GM23338 (cell line): ENCODE results near the gene PRKD1. TPM values are rescaled to one million over a fixed set of nuclear protein-coding genes. Genes with fewer than 3 reads are reported as not detected.
"Not testable (repeated sequence)": the region's sequence is repeated elsewhere in the genome, so short reads cannot be mapped to it uniquely, and the experiment has no call there.

ENCODE experiments used
- ATAC-seq: fragments of 200-7000 bp; cut with Tn5 transposase; 3 replicates; pipeline ENCODE4 v1.9.1; 2020
- DNase-seq: peaks from one replicate; pipeline ENCODE4 v3.0.0-alpha.2; 2015; ENCODE audit warnings: low spot score
- H2AFZ ChIP-seq: fragments of 200-600 bp; sonication (generic); 2 replicates; pipeline ENCODE4 v1.8.0; 2016; ENCODE audit warnings: antibody characterized with exemption, mild to moderate bottlenecking, moderate library complexity
- H3F3A ChIP-seq: fragments of 200-600 bp; sonication (generic); replicated peaks from 2 replicates; pipeline ENCODE4 v1.8.0; 2017; ENCODE audit warnings: antibody characterized with exemption, mixed run types, low read depth
- H3K27ac ChIP-seq: fragments of 200-600 bp; sonication (generic); 2 replicates; pipeline ENCODE4 v1.6.1; 2016; ENCODE audit warnings: low read depth
- H3K27me3 ChIP-seq: fragments of 200-600 bp; sonication (generic); 2 replicates; pipeline ENCODE4 v1.8.0; 2016; ENCODE audit warnings: mild to moderate bottlenecking, mixed run types, moderate library complexity; ENCODE audit not compliant: insufficient read depth
- H3K36me3 ChIP-seq: fragments of 200-600 bp; sonication (generic); 2 replicates; pipeline ENCODE4 v1.8.0; 2016; ENCODE audit warnings: mild to moderate bottlenecking; ENCODE audit not compliant: insufficient read depth
- H3K4me1 ChIP-seq: fragments of 200-600 bp; sonication (generic); 2 replicates; pipeline ENCODE4 v1.8.0; 2016; ENCODE audit warnings: mild to moderate bottlenecking, moderate library complexity; ENCODE audit not compliant: insufficient read depth
- H3K4me2 ChIP-seq: fragments of 200-600 bp; sonication (generic); 2 replicates; pipeline ENCODE4 v1.7.1; 2017; ENCODE audit warnings: mixed run types
- H3K4me3 ChIP-seq: fragments of 200-600 bp; sonication (generic); 2 replicates; pipeline ENCODE4 v1.6.1; 2016; ENCODE audit warnings: mixed run types
- H3K79me2 ChIP-seq: fragments of 200-600 bp; sonication (generic); replicated peaks from 2 replicates; pipeline ENCODE4 v1.8.0; 2017; ENCODE audit warnings: mild to moderate bottlenecking; ENCODE audit not compliant: insufficient read depth
- H3K9me2 ChIP-seq: fragments of 200-600 bp; sonication (generic); 2 replicates; pipeline ENCODE4 v1.8.0; 2017; ENCODE audit not compliant: insufficient read depth
- H4K20me1 ChIP-seq: fragments of 200-600 bp; sonication (generic); replicated peaks from 2 replicates; pipeline ENCODE4 v1.8.0; 2017; ENCODE audit warnings: mild to moderate bottlenecking; ENCODE audit not compliant: insufficient read depth
- H3K27ac Mint-ChIP-seq: 2 replicates; pipeline ENCODE4 v1.8.0; 2020; ENCODE audit warnings: inconsistent platforms, mild to moderate bottlenecking, moderate library complexity, mixed read lengths
- H3K27me3 Mint-ChIP-seq: 3 replicates; pipeline ENCODE4 v1.8.0; 2022; ENCODE audit warnings: low read depth, mild to moderate bottlenecking, moderate library complexity, mixed read lengths, inconsistent platforms; ENCODE audit not compliant: insufficient read depth, poor library complexity
- H3K36me3 Mint-ChIP-seq: 3 replicates; pipeline ENCODE4 v1.8.0; 2021; ENCODE audit warnings: low read depth, mild to moderate bottlenecking, inconsistent platforms, moderate library complexity, mixed read lengths
- H3K4me1 Mint-ChIP-seq: 3 replicates; pipeline ENCODE4 v1.8.0; 2020; ENCODE audit warnings: mild to moderate bottlenecking, inconsistent platforms, mixed read lengths
- H3K4me3 Mint-ChIP-seq: 3 replicates; pipeline ENCODE4 v1.8.0; 2021; ENCODE audit warnings: moderate library complexity, mild to moderate bottlenecking, inconsistent platforms, mixed read lengths
- H3K9me3 Mint-ChIP-seq: 3 replicates; pipeline ENCODE4 v1.8.0; 2020; ENCODE audit warnings: moderate library complexity, mild to moderate bottlenecking, inconsistent platforms, mixed read lengths
- ZNF331 ChIP-seq: fragments of 250-450 bp; sonication (Bioruptor Pico); IDR thresholded peaks from 2 replicates; pipeline ENCODE4 v1.5.0; 2020; ENCODE audit warnings: low read depth, mild to moderate bottlenecking, moderate library complexity
- polyA plus RNA-seq: library from polyadenylated mRNA; unstranded; fragments of >200 nt; fragmentation: Nextera tagmentation; extraction: Ambion mirVana; gene quantifications from 2 replicates; pipeline ENCODE4 v1.2.1, GENCODE V29; 2016
- total RNA-seq: library from RNA; depleted of rRNA; stranded (reverse); fragments of >200 nt; shearing (Covaris generic); gene quantifications from 2 replicates; pipeline ENCODE4 v1.2.3, GENCODE V29; 2014
- TF ChIP-seq, protein P1 (sequence below): IDR thresholded peaks from one replicate; pipeline ENCODE4 v1.6.1; 2018; ENCODE audit warnings: antibody characterized with exemption; ENCODE audit not compliant: unreplicated experiment
- TF ChIP-seq, protein P2 (sequence below): IDR thresholded peaks from 2 replicates; pipeline ENCODE4 v1.6.1; 2016; ENCODE audit warnings: antibody characterized with exemption
- TF ChIP-seq, protein P3 (sequence below): fragments of 250-450 bp; sonication (Bioruptor Pico); IDR thresholded peaks from 2 replicates; pipeline ENCODE4 v1.5.0; 2020; ENCODE audit warnings: mild to moderate bottlenecking, moderate library complexity

Gene PRKD1
- total and polyA plus RNA-seq, 2 experiments from 2014 or later = 3.1 to 9.7 TPM

GRCh38 chr14:29856516-29856915 lies 71.1 kb downstream of the PRKD1 start (continued):
- TF ChIP-seq, protein P1, sequence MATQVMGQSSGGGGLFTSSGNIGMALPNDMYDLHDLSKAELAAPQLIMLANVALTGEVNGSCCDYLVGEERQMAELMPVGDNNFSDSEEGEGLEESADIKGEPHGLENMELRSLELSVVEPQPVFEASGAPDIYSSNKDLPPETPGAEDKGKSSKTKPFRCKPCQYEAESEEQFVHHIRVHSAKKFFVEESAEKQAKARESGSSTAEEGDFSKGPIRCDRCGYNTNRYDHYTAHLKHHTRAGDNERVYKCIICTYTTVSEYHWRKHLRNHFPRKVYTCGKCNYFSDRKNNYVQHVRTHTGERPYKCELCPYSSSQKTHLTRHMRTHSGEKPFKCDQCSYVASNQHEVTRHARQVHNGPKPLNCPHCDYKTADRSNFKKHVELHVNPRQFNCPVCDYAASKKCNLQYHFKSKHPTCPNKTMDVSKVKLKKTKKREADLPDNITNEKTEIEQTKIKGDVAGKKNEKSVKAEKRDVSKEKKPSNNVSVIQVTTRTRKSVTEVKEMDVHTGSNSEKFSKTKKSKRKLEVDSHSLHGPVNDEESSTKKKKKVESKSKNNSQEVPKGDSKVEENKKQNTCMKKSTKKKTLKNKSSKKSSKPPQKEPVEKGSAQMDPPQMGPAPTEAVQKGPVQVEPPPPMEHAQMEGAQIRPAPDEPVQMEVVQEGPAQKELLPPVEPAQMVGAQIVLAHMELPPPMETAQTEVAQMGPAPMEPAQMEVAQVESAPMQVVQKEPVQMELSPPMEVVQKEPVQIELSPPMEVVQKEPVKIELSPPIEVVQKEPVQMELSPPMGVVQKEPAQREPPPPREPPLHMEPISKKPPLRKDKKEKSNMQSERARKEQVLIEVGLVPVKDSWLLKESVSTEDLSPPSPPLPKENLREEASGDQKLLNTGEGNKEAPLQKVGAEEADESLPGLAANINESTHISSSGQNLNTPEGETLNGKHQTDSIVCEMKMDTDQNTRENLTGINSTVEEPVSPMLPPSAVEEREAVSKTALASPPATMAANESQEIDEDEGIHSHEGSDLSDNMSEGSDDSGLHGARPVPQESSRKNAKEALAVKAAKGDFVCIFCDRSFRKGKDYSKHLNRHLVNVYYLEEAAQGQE = no peak
- TF ChIP-seq, protein P2, sequence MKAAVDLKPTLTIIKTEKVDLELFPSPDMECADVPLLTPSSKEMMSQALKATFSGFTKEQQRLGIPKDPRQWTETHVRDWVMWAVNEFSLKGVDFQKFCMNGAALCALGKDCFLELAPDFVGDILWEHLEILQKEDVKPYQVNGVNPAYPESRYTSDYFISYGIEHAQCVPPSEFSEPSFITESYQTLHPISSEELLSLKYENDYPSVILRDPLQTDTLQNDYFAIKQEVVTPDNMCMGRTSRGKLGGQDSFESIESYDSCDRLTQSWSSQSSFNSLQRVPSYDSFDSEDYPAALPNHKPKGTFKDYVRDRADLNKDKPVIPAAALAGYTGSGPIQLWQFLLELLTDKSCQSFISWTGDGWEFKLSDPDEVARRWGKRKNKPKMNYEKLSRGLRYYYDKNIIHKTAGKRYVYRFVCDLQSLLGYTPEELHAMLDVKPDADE = no peak
- no peak for TF ChIP-seq ZNF331 (CRISPR knock-in tag)

DNA sequence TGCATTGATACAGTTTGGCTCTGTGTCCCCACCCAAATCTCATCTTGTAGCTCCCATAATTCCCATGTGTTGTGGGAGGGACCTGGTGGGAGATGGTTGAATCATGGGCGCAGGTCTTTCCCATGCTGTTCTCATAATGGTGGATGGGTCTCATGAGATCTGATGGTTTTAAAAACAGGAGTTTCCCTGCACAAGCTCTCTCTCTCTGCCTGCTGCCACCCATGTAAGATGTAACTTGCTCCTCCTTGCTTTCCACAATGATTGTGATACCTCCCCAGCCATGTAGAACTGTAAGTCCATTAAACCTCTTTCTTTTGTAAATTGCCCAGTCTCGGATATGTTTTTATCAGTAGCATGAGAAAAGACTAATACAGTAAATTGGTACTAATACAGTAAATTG lies 74.0 kb downstream of the PRKD1 start:
- H3K4me1 ChIP-seq, H3K4me2 ChIP-seq, H3K27ac ChIP-seq, H3F3A ChIP-seq, H3K4me1 Mint-ChIP-seq, H3K79me2 ChIP-seq, H2AFZ ChIP-seq, H3K36me3 ChIP-seq, H3K27me3 ChIP-seq, ATAC-seq, H3K4me3 ChIP-seq, DNase-seq, H3K27me3 Mint-ChIP-seq, H3K9me2 ChIP-seq, H3K27ac Mint-ChIP-seq, H3K4me3 Mint-ChIP-seq, H4K20me1 ChIP-seq: not testable (repeated sequence)
- H3K36me3 Mint-ChIP-seq = peaks cover 27% of the 10 kb centered on the region
- peaks cover 46% of the 10 kb centered on the region for H3K9me3 Mint-ChIP-seq

GRCh38 chr14:29853272-29853671 lies 74.4 kb downstream of the PRKD1 start:
- H3K4me1 ChIP-seq = no peaks in the 10 kb centered on the region
- ATAC-seq (no peak), DNase-seq (no peak)
- no peaks in the 10 kb centered on the region for H3F3A ChIP-seq
- no peaks in the 10 kb centered on the region for H3K79me2 ChIP-seq
- Mint-ChIP-seq H3K4me3 (no peak overlapping the region), H3K27ac (no peak overlapping the region), H3K4me1 (no peaks in the 10 kb centered on the region), H3K9me3 (peaks cover 46% of the 10 kb centered on the region), H3K36me3 (peaks cover 27% of the 10 kb centered on the region), H3K27me3 (peaks cover 5% of the 10 kb centered on the region)
- no peak overlapping the region for H3K27ac ChIP-seq
- H3K4me2 ChIP-seq = no peak overlapping the region
- H3K4me3 ChIP-seq = no peak overlapping the region
- H3K9me2 ChIP-seq = peaks cover 4% of the 10 kb centered on the region; the same call in 1 of the 2 replicates
- TF ChIP-seq, protein P3, sequence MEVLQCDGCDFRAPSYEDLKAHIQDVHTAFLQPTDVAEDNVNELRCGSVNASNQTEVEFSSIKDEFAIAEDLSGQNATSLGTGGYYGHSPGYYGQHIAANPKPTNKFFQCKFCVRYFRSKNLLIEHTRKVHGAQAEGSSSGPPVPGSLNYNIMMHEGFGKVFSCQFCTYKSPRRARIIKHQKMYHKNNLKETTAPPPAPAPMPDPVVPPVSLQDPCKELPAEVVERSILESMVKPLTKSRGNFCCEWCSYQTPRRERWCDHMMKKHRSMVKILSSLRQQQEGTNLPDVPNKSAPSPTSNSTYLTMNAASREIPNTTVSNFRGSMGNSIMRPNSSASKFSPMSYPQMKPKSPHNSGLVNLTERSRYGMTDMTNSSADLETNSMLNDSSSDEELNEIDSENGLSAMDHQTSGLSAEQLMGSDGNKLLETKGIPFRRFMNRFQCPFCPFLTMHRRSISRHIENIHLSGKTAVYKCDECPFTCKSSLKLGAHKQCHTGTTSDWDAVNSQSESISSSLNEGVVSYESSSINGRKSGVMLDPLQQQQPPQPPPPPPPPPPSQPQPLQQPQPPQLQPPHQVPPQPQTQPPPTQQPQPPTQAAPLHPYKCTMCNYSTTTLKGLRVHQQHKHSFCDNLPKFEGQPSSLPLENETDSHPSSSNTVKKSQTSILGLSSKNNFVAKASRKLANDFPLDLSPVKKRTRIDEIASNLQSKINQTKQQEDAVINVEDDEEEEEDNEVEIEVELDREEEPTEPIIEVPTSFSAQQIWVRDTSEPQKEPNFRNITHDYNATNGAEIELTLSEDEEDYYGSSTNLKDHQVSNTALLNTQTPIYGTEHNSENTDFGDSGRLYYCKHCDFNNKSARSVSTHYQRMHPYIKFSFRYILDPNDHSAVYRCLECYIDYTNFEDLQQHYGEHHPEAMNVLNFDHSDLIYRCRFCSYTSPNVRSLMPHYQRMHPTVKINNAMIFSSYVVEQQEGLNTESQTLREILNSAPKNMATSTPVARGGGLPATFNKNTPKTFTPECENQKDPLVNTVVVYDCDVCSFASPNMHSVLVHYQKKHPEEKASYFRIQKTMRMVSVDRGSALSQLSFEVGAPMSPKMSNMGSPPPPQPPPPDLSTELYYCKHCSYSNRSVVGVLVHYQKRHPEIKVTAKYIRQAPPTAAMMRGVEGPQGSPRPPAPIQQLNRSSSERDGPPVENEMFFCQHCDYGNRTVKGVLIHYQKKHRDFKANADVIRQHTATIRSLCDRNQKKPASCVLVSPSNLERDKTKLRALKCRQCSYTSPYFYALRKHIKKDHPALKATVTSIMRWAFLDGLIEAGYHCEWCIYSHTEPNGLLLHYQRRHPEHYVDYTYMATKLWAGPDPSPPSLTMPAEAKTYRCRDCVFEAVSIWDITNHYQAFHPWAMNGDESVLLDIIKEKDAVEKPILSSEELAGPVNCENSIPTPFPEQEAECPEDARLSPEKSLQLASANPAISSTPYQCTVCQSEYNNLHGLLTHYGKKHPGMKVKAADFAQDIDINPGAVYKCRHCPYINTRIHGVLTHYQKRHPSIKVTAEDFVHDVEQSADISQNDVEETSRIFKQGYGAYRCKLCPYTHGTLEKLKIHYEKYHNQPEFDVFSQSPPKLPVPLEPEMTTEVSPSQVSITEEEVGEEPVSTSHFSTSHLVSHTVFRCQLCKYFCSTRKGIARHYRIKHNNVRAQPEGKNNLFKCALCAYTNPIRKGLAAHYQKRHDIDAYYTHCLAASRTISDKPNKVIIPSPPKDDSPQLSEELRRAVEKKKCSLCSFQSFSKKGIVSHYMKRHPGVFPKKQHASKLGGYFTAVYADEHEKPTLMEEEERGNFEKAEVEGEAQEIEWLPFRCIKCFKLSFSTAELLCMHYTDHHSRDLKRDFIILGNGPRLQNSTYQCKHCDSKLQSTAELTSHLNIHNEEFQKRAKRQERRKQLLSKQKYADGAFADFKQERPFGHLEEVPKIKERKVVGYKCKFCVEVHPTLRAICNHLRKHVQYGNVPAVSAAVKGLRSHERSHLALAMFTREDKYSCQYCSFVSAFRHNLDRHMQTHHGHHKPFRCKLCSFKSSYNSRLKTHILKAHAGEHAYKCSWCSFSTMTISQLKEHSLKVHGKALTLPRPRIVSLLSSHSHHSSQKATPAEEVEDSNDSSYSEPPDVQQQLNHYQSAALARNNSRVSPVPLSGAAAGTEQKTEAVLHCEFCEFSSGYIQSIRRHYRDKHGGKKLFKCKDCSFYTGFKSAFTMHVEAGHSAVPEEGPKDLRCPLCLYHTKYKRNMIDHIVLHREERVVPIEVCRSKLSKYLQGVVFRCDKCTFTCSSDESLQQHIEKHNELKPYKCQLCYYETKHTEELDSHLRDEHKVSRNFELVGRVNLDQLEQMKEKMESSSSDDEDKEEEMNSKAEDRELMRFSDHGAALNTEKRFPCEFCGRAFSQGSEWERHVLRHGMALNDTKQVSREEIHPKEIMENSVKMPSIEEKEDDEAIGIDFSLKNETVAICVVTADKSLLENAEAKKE (CRISPR knock-in tag) = no peak
- no peaks in the 10 kb centered on the region for H3K27me3 ChIP-seq
- H4K20me1 ChIP-seq = no peaks in the 10 kb centered on the region
- no peak overlapping the region for H2AFZ ChIP-seq
- no peaks in the 10 kb centered on the region for H3K36me3 ChIP-seq
